Kidney (tissue), 14 donors: ENCODE data around the gene CIAO2B. TPM values are rescaled to one million over a fixed set of nuclear protein-coding genes. Genes with fewer than 3 reads are reported as not detected.

Experiments used
- DNase-seq, 5 donors: peaks; one replicate each; pipeline ENCODE4 v3.0.0-alpha.2; 2013 to 2020
- FAIRE-seq: peaks from 2 replicates; lab custom pipeline; 2012; peaks lifted over from hg19 to GRCh38; lab: Jason Lieb, UNC
- H3K27ac ChIP-seq, 2 donors: one replicate each; pipeline ENCODE4 v1.7.0; 2013; ENCODE audit warnings: low read depth in 2 of 2, low read length in 2 of 2, inconsistent platforms in 1 of 2
- H3K27me3 ChIP-seq: one replicate; pipeline ENCODE4 v1.7.1; 2013; ENCODE audit warnings: low read length, inconsistent platforms; ENCODE audit not compliant: control insufficient read depth, insufficient read depth
- H3K36me3 ChIP-seq, 3 donors: one replicate each; pipeline versions ENCODE4 v1.7.0 to v1.7.1; 2013; ENCODE audit warnings: low read length in 3 of 3, control low read depth in 1 of 3, inconsistent platforms in 1 of 3; ENCODE audit not compliant: insufficient read depth in 3 of 3, control insufficient read depth in 2 of 3
- H3K4me1 ChIP-seq, 3 donors: one replicate each; pipeline versions ENCODE4 v1.7.0 to v1.7.1; 2013; ENCODE audit warnings: low read length in 3 of 3, inconsistent platforms in 1 of 3, low read depth in 1 of 3; ENCODE audit not compliant: control insufficient read depth in 2 of 3, insufficient read depth in 2 of 3
- H3K4me3 ChIP-seq, 3 donors: one replicate each; pipeline versions ENCODE4 v1.7.0 to v1.8.1; 2013; ENCODE audit warnings: low read length in 3 of 3, control low read depth in 1 of 3, inconsistent platforms in 1 of 3
- H3K9ac ChIP-seq, 3 donors: one replicate each; pipeline versions ENCODE4 v1.7.0 to v1.7.1; 2013; ENCODE audit warnings: low read length in 3 of 3, control low read depth in 1 of 3, inconsistent platforms in 1 of 3
- H3K9me3 ChIP-seq, 3 donors: one replicate each; pipeline versions ENCODE4 v1.7.0 to v1.7.1; 2013; ENCODE audit warnings: low read length in 3 of 3, control low read depth in 1 of 3, inconsistent platforms in 1 of 3; ENCODE audit not compliant: control insufficient read depth in 2 of 3, insufficient read depth in 1 of 3
- intact Hi-C: fragments of 100-400 bp; cut with DNase I; formaldehyde crosslinking; loops from one replicate; pipeline ENCODE4 v1.11.1; 2022
- polyA plus RNA-seq: library from polyadenylated mRNA; stranded (reverse); fragments of 350-450 nt; fragmentation: Illumina TruSeq; extraction: RNeasy Lipid Tissue Mini Kit (QIAGEN cat#74804); gene quantifications from one replicate; pipeline ENCODE4 v1.2.3, GENCODE V29; 2014; ENCODE audit warnings: low read depth, low replicate concordance; ENCODE audit not compliant: insufficient read depth
- total RNA-seq: library from RNA; stranded (reverse); fragmentation: NEBNext Ultra II Directional; extraction: Animal tissue kit (Norgen Biotek cat#: 25700); gene quantifications from one replicate; pipeline ENCODE4 v1.2.1, GENCODE V29; 2021
- TF ChIP-seq, protein P1 (sequence below): IDR thresholded peaks from 3 replicates; pipeline ENCODE4 v1.5.1; 2012; ENCODE audit warnings: mild to moderate bottlenecking, moderate library complexity, borderline replicate concordance; ENCODE audit not compliant: insufficient read depth; ENCODE audit errors: extremely low read depth
- donor health status: control.
- donor health status: control.
- donor health status: control.
- donor health status: control.
- donor health status: control.
- donor health status: DM: yes; HTN: yes; CAD: no.
- donor health status: Normal renal cell carcinoma (clear cell type).

CIAO2B gene
- total and polyA plus RNA-seq, 2 donors from 2014 or later, result 71.2 to 284 TPM

DNA sequence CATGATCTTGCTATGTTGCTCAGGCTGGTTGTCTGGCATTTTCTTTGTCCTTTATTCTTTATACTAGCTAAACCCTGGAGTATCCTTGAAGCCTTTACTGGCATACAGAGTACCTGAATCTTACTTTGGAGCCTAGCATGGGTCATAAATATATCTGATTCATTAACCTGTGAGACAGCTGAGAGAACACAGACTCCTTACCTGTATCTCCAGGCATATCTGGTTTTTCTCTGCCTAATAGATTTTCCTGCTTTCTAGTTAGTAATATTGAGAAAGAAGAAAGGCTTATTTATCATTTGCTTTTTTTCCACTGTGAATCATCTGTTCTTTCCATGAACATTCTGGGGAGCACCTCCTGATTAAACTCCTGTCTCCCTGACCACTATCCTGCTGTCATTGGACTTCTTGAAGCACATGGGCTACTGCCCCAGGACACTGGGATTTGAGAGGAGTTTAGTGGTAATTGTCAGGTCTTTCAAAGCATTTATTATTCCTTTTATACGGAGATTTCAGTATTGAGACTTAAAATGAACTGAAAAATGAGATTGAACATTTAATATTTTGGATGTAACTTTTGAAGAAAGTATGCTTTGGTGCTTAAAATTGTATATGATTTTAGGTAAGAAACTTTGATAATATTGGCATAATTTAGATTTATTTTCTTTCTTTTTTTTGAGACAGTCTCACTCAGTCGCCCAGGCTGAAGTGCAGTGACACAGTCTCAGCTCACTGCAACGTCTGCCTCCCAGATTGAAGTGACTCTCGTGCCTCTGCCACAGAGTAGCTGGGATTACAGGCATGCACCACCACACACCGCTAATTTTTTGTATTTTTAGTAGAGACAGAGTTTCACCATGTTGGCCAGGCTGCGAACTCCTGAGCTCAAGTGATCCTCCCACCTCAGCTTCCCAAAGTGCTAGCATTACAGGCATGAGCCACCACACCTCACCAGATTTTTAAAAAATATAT, 45.3 kb downstream of the CIAO2B start:
- Histone ChIP-seq H3K27ac (peak overlapping the region in 1 of 2 donors; percentile 5), H3K27me3 (no peaks in the 10 kb centered on the region), H3K4me3 (no peak overlapping the region), H3K4me1 (peaks cover 0 to 17% (median 15%) of the 10 kb centered on the region in 3 donors), H3K9me3 (no peaks in the 10 kb centered on the region), H3K36me3 (peaks cover 5 to 18% (median 16%) of the 10 kb centered on the region in 3 donors), H3K9ac (no peak overlapping the region)
- intact Hi-C loops, result no loop called here
- TF ChIP-seq, protein P1, sequence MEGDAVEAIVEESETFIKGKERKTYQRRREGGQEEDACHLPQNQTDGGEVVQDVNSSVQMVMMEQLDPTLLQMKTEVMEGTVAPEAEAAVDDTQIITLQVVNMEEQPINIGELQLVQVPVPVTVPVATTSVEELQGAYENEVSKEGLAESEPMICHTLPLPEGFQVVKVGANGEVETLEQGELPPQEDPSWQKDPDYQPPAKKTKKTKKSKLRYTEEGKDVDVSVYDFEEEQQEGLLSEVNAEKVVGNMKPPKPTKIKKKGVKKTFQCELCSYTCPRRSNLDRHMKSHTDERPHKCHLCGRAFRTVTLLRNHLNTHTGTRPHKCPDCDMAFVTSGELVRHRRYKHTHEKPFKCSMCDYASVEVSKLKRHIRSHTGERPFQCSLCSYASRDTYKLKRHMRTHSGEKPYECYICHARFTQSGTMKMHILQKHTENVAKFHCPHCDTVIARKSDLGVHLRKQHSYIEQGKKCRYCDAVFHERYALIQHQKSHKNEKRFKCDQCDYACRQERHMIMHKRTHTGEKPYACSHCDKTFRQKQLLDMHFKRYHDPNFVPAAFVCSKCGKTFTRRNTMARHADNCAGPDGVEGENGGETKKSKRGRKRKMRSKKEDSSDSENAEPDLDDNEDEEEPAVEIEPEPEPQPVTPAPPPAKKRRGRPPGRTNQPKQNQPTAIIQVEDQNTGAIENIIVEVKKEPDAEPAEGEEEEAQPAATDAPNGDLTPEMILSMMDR, result no peak
- FAIRE-seq, result no peak
- DNase-seq, result peak in 1 of 5 donors; percentile 0

- H3K36me3 ChIP-seq, result peaks cover 5 to 18% (median 16%) of the 10 kb centered on the region in 3 donors
- H3K9ac ChIP-seq, result no peak overlapping the region
- no peaks in the 10 kb centered on the region for H3K9me3 ChIP-seq
- peaks cover 0 to 17% (median 15%) of the 10 kb centered on the region in 3 donors for H3K4me1 ChIP-seq
- H3K4me3 ChIP-seq, result peak overlapping the region in 1 of 3 donors; percentile 26
- intact Hi-C loops, result no loop called here
- FAIRE-seq (no peak), DNase-seq (no peak)
- H3K27me3 ChIP-seq, result no peaks in the 10 kb centered on the region
- peak overlapping the region in 1 of 2 donors; percentile 3 for H3K27ac ChIP-seq
- TF ChIP-seq, protein P1, result no peak
Observed at GRCh38 chr16:66886914-66887313, 47.3 kb downstream of the CIAO2B start.

DNA sequence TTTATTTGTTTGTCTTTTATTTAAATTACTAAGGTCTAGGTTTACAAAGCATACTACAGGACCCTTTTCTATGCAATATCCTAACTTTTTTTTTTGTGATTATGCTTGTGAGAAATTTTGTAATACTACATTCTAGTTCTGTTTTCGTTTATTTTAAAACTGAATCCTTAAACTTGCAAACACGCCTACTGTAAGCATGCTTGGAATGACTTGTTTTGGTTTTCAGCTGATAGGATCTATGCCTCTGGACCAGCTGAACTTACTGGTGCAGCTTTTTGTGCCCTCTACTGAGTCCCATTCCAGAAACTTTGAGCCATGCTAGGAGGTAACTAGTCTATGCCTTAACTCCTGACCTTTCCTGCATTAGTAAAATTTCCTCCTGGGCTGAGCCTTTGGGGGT, 47.9 kb downstream of the CIAO2B start:
- Histone ChIP-seq H3K4me1 (peaks cover 0 to 17% (median 14%) of the 10 kb centered on the region in 3 donors), H3K27me3 (no peaks in the 10 kb centered on the region), H3K9ac (no peak overlapping the region), H3K36me3 (peaks cover 5 to 18% (median 16%) of the 10 kb centered on the region in 3 donors), H3K4me3 (peak overlapping the region in 1 of 3 donors; percentile 26), H3K9me3 (no peaks in the 10 kb centered on the region), H3K27ac (peak overlapping the region in 1 of 2 donors; percentile 3)
- FAIRE-seq (no peak), DNase-seq (no peak)
- intact Hi-C loops, result no loop called here
- TF ChIP-seq, protein P1, result no peak
